ENCODE results near the gene DNAJC1.

- TF ChIP-seq CTCF (IDR thresholded peaks at IDR 0.05) (no peak), POLR2AphosphoS5 (IDR thresholded peaks at IDR 0.05; ENCODE audit: low read depth, low read length) (no peak), REST (IDR thresholded peaks at IDR 0.05; ENCODE audit: insufficient read depth in 1 of 2, low read depth in 2 of 2, low read length in 1 of 2) (no peak), SIN3A (IDR thresholded peaks at IDR 0.05; ENCODE audit: borderline replicate concordance, insufficient read depth, low read depth, low read length) (no peak), TCF7L2 (IDR thresholded peaks at IDR 0.05; ENCODE audit: low read depth, low read length) (no peak)
Measured at GRCh38 chr10:21891439-21891838, 112.1 kb downstream of the DNAJC1 start.

Data from Panc1 (cell line).